Chondrocyte (in vitro differentiated cells): ENCODE measurements around the gene SPHK2. TPM values are rescaled to one million over a fixed set of nuclear protein-coding genes. Genes with fewer than 3 reads are reported as not detected.
A peak's percentile ranks its signal among the peaks of the same experiment; 100 is the strongest.

Source experiments
- DNase-seq: peaks from one replicate; pipeline ENCODE4 v3.0.0; 2021; ENCODE audit warnings: mixed read lengths, low spot score
- H3K27ac Mint-ChIP-seq: one replicate; pipeline ENCODE4 v1.8.0; 2021; ENCODE audit warnings: mild to moderate bottlenecking, moderate library complexity, mixed read lengths; ENCODE audit not compliant: unreplicated experiment
- H3K27me3 Mint-ChIP-seq: 2 replicates; pipeline ENCODE4 v1.8.0; 2021; ENCODE audit warnings: low read depth, mixed read lengths
- H3K36me3 Mint-ChIP-seq: 2 replicates; pipeline ENCODE4 v1.8.0; 2021; ENCODE audit warnings: low read depth, mixed read lengths
- H3K4me1 Mint-ChIP-seq: 2 replicates; pipeline ENCODE4 v1.8.0; 2021; ENCODE audit warnings: low read depth, mild to moderate bottlenecking, mixed read lengths
- H3K4me3 Mint-ChIP-seq: one replicate; pipeline ENCODE4 v1.8.0; 2021; ENCODE audit warnings: mild to moderate bottlenecking, moderate library complexity, mixed read lengths; ENCODE audit not compliant: unreplicated experiment
- H3K9me3 Mint-ChIP-seq: 2 replicates; pipeline ENCODE4 v1.8.0; 2021; ENCODE audit warnings: low read depth, mixed read lengths
- total RNA-seq: library from RNA; stranded (reverse); gene quantifications from 3 replicates; pipeline ENCODE4 v1.2.1, GENCODE V29; 2021
- TF ChIP-seq, protein P1 (sequence below): fragments of 200-600 bp; sonication (generic); IDR thresholded peaks from 2 replicates; pipeline ENCODE4 v1.5.0; 2021; ENCODE audit warnings: antibody characterized with exemption, mild to moderate bottlenecking, moderate library complexity

SPHK2 gene
- total RNA-seq, 1 donor from 2014 or later, result 18.6 TPM

DNA sequence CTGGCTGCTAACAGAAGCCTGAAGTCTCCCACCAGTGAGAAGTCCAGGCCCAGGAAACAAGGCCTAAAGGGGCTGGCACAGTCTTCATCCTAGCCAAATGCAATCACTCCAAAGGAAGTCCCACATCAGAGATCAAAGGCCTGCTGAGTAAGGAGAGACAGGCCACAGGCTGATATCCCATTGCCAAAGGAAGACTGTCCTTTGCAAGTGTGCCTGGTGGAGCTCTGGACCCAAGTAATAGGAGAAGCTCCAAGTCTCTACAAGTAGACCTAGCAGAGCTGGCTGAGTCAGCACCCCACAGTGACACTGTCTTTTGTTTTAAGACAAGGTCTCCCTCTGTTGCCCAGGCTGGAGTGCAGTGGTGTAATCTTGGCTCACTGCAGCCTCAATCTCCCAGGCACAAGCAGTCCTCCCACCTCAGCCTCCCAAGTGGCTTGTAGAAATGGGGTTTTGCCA, 13.4 kb downstream of the SPHK2 start:
- no peak overlapping the region for H3K4me3 Mint-ChIP-seq
- H3K4me1 Mint-ChIP-seq, result peaks cover 47% of the 10 kb centered on the region
- H3K27me3 Mint-ChIP-seq, result no peaks in the 10 kb centered on the region
- H3K36me3 Mint-ChIP-seq, result no peaks in the 10 kb centered on the region
- TF ChIP-seq, protein P1, sequence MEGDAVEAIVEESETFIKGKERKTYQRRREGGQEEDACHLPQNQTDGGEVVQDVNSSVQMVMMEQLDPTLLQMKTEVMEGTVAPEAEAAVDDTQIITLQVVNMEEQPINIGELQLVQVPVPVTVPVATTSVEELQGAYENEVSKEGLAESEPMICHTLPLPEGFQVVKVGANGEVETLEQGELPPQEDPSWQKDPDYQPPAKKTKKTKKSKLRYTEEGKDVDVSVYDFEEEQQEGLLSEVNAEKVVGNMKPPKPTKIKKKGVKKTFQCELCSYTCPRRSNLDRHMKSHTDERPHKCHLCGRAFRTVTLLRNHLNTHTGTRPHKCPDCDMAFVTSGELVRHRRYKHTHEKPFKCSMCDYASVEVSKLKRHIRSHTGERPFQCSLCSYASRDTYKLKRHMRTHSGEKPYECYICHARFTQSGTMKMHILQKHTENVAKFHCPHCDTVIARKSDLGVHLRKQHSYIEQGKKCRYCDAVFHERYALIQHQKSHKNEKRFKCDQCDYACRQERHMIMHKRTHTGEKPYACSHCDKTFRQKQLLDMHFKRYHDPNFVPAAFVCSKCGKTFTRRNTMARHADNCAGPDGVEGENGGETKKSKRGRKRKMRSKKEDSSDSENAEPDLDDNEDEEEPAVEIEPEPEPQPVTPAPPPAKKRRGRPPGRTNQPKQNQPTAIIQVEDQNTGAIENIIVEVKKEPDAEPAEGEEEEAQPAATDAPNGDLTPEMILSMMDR, result no peak
- H3K27ac Mint-ChIP-seq, result peak overlapping the region; percentile 5
- no peaks in the 10 kb centered on the region for H3K9me3 Mint-ChIP-seq
- DNase-seq, result no peak

DNA sequence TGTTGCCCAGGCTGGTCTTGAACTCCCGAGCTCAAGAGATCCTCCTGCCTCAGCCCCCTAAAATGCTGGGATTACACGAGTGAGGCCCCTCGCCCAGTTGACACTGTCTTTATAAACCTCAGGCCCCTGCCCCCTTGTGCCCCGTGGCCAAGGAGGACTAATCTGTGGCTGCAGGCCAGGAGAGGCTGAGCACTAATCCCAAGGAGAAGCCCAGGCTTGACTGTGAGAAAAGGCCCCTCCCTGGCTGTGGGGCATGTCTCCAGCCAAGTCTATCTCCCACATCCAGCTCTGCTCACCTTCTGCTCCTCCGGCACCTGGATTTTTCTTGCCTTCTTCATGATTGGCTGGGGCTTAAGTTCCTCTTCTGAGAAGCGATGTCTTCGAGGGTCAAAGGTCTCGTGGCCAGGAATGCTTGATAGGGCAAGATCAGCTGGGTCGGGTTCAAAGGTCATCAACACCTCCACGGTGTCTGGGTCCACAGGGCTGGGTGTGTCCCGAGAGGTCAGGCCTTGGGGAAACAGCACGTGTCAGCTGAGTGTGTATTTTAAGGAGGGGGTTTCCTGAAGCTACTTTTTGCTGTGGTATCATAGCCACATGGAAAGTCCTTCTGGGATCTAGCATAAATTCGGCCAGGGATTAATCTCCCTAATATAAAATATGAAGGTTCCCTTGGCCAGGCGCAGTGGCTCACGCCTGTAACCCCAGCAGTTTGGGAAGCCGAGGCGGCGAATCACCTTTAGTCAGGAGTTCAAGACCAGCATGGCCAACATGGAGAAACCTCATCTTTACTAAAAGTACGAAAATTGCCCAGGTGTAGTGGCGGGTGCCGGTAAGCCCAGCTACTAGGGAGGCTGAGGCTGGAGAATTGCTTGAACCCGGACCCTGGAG, 14.1 kb downstream of the SPHK2 start:
- H3K4me3 Mint-ChIP-seq, result no peak overlapping the region
- no peaks in the 10 kb centered on the region for H3K27me3 Mint-ChIP-seq
- no peak for DNase-seq
- TF ChIP-seq, protein P1, result no peak
- no peaks in the 10 kb centered on the region for H3K36me3 Mint-ChIP-seq
- no peaks in the 10 kb centered on the region for H3K9me3 Mint-ChIP-seq
- H3K4me1 Mint-ChIP-seq, result peaks cover 53% of the 10 kb centered on the region
- H3K27ac Mint-ChIP-seq, result no peak overlapping the region

DNA sequence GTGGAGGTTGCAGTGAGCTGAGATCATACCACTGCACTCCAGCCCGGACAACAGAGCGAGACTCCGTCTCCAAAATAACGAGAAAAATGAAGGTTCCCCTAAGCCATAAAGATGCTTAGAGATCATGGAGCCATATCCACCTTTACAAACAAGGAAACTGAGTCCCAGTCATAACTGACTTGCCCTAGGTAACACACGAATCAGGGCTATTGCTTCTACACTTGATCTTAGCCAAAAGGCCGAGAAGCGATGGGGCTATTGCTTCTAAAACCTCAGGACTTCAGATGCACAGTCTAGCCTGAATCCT, 14.7 kb downstream of the SPHK2 start:
- Mint-ChIP-seq H3K27ac (peak overlapping the region; percentile 86), H3K4me3 (peak overlapping the region; percentile 33)

DNA sequence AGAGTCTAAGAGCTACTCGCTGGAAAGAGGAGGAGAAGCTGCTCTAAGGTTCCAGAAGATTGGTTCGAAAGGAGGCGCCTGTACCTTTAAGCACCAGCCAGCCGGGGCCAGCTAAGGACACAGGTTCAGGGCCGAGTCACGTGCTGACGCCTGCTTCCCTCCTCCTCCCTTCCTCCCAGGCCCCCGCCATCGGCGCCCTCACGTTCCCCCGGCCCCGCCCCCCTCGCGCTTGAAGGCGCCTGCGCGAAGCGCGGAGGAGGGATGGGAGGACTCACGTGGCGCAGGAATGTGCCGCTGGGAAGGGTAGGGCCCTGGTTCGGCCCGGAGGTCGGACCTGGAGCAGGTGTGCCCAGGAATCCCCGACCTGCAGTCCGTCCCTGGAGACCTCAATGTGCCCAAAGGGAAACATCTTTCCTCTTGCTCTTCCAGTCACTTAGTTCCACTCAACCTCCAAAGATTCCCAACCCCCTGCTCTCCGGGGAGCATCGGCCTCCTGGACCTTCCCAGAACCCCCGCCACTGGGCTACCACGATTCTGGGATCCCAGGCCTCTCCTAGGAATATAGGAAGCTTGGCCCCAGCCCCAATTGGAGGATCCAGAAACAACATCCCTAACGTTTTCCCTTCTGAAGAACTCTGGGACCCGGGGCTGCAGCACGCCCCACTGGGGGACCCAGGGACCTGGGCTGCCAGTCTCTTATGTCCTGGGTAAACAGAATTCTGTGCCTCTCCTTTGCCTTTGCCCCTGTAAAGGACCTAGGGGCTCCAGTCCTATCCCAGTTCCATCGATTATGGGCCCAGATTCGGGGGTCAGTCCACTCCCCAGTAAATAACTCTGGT, 15.3 kb downstream of the SPHK2 start:
- TF ChIP-seq, protein P1, result no peak
- peak overlapping the region; percentile 86 for H3K27ac Mint-ChIP-seq

More for the DNA sequence above, 14.7 kb downstream of the SPHK2 start:
- Mint-ChIP-seq H3K9me3 (no peaks in the 10 kb centered on the region), H3K36me3 (no peaks in the 10 kb centered on the region), H3K27me3 (no peaks in the 10 kb centered on the region), H3K4me1 (peaks cover 59% of the 10 kb centered on the region)
- no peak for DNase-seq
- TF ChIP-seq, protein P1, result no peak

DNA sequence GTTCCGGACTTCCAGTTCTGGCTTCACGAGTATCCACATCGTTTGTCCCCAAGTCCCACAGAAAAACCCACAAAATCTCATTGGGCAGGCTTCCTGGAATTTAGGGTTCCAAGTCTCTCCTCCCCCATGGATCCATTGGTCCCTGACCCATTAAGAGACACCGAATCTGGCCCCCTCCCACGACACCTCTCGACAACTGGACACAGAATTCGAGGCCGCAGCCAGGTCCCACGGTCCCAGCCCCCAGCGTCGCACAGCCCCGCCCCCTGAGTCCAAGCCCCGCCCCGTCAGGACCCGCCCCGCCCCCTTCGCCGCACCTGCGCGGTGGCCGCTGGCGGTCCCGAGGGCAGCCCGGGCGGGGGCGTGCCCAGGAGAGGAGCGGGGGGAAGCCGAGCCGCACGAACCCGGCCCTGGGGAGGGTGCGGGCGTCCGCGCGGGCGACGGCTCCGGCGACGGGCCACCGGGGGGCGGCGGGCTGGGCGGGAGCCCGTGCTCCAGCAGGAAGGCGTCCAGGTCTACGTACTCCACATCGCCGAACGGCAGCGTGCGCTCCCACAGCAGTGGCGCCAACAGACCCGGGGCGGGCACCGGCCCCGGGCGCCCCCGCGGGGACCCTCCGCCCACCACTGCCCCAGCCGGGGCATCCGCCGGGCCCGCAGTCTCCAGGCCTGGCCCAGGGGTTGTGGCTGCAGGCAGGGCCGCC, 16.1 kb downstream of the SPHK2 start:
- no peak for DNase-seq
- peaks cover 52% of the 10 kb centered on the region for H3K4me1 Mint-ChIP-seq
- peak overlapping the region; percentile 70 for H3K4me3 Mint-ChIP-seq
- H3K27me3 Mint-ChIP-seq, result no peaks in the 10 kb centered on the region
- H3K36me3 Mint-ChIP-seq, result no peaks in the 10 kb centered on the region
- peak overlapping the region; percentile 86 for H3K27ac Mint-ChIP-seq
- no peaks in the 10 kb centered on the region for H3K9me3 Mint-ChIP-seq
- TF ChIP-seq, protein P1, result no peak

More for the DNA sequence above, 15.3 kb downstream of the SPHK2 start:
- peak overlapping the region; percentile 65 for H3K4me3 Mint-ChIP-seq
- peak; percentile 98 for DNase-seq
- H3K4me1 Mint-ChIP-seq, result peaks cover 59% of the 10 kb centered on the region
- no peaks in the 10 kb centered on the region for H3K36me3 Mint-ChIP-seq
- no peaks in the 10 kb centered on the region for H3K9me3 Mint-ChIP-seq
- H3K27me3 Mint-ChIP-seq, result no peaks in the 10 kb centered on the region
